ES-I3 (cell line): Measurements from ENCODE around the gene MMP24.

Experiments
- H3K36me3 ChIP-seq: 2 replicates; pipeline ENCODE4 v1.6.1; 2013; ENCODE audit warnings: mild to moderate bottlenecking, low read length, control low read depth, moderate library complexity; ENCODE audit not compliant: insufficient read depth
- H3K4me1 ChIP-seq: 2 replicates; pipeline ENCODE4 v1.6.1; 2013; ENCODE audit warnings: mild to moderate bottlenecking, control low read depth, low read length; ENCODE audit not compliant: insufficient read depth
- H3K9ac ChIP-seq: 2 replicates; pipeline ENCODE4 v1.6.1; 2013; ENCODE audit warnings: low read depth, mild to moderate bottlenecking, low read length, moderate library complexity
- H3K9me3 ChIP-seq: 2 replicates; pipeline ENCODE4 v1.6.1; 2013; ENCODE audit warnings: mild to moderate bottlenecking, low read length, moderate library complexity; ENCODE audit not compliant: control insufficient read depth, insufficient read depth

The MMP24 gene

DNA sequence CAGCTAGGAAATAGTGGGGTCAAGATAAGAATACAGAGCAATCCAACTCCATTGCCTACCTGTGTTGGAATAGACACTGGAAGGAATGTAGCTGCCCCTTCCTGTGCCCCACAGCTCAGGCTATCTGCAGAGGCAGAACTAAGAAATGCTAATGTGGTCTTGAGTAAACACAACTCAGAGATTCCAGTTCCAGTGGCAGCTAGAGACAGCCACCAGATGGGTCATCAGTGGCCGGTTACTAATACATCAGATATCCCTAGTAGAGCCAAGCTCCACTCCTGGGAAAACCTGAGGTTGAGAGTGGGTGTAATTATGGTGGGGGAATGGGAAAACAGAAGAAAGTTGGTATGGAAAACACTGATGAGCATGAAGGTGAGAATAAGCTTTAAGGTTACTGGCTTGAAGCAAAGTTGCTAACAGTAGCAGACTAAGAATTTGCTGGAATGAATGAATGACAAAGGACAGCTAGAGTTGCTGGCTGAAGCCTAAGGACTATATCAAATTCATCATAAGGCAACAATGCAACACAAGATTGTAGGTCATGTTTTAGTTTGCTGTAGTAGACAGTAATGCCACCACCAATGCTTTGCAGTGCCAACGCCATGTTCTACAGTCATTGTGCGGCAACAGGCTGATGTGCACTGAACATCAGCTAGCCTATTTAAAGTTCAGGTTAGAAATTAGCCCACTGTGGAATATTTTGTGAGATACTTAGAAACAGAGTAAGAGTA, 94.1 kb downstream of the MMP24 start:
- Histone ChIP-seq H3K9ac (no peak overlapping the region), H3K9me3 (no peaks in the 10 kb centered on the region), H3K4me1 (peaks cover 21% of the 10 kb centered on the region), H3K36me3 (no peaks in the 10 kb centered on the region)

DNA sequence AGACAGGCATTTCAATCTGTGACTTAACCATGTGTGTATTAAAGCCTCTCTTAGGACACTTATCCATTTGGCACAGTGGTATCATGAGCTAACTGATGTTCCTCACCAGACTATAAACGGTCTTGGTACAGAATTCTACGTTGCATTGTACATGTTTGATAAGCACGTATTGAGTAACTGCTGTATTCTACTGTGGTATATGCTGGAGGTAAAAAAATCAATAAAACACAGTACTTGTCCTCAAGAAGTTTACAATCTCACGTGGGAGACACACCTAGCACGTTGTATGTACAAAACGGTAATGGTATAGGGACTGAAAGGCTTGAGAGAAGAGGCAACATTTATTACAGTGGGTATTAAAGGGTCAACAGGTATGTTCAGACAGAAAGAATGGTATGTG, 98.9 kb downstream of the MMP24 start:
- peaks cover 12% of the 10 kb centered on the region for H3K4me1 ChIP-seq
- H3K9me3 ChIP-seq, result no peaks in the 10 kb centered on the region
- no peak overlapping the region for H3K9ac ChIP-seq
- H3K36me3 ChIP-seq, result no peaks in the 10 kb centered on the region

DNA sequence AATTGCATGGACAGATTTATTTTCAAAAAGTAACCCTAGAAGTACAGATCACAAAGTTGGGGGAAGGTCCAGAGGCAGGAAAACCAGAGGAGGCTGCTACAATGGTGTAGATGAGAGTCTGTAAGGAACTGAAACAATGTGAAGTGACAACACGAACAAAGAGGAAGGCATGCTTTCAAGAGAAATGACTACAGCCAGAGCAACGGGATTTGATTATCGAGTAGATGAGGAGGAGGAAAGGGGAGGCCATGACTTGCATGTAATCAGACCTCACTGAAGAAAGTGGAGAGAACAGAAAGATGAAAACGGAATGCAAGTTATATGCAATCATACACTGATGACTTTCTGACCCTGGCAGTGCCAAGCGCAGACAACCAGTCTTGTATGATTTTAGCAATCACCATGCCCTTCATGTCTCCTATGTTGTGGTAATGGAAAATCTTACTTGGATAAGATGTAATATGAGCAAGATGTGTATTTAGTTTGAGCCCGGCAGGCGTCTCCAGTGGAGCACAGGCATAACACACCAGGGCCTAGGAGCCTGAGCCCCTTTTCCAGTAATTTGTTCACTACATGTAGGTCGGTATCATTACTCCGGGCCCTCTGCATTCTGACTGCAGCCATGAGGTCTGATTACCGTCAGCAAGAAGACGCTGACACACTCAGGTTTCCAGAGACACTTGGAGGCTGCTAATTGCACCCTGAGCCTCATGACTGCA, 99.7 kb downstream of the MMP24 start:
- no peak overlapping the region for H3K9ac ChIP-seq
- H3K9me3 ChIP-seq, result no peaks in the 10 kb centered on the region
- H3K4me1 ChIP-seq, result peaks cover 5% of the 10 kb centered on the region
- H3K36me3 ChIP-seq, result no peaks in the 10 kb centered on the region
